Central memory CD4-positive, alpha-beta T cell (primary cell): ENCODE measurements around the gene NSMCE1.
"Not testable (repeated sequence)": the region's sequence is repeated elsewhere in the genome, so short reads cannot be mapped to it uniquely, and the experiment has no call there.

Experiments used
- DNase-seq: peaks from one replicate; pipeline ENCODE4 v3.0.0; 2022

Gene NSMCE1

GRCh38 chr16:27269300-27270150 is 953 bp upstream of the NSMCE1 start:
- no peak for DNase-seq

- DNase-seq = no peak
Observed at GRCh38 chr16:27267037-27267677, 1.4 kb downstream of the NSMCE1 start.

GRCh38 chr16:27265982-27266381 is 2.6 kb downstream of the NSMCE1 start:
- no peak for DNase-seq

- no peak for DNase-seq
Observed at GRCh38 chr16:27264151-27264550, 4.4 kb downstream of the NSMCE1 start.

- not testable (repeated sequence) for DNase-seq
Observed at GRCh38 chr16:27262904-27263423, 5.6 kb downstream of the NSMCE1 start.

- no peak for DNase-seq
Observed at GRCh38 chr16:27259710-27260109, 8.9 kb downstream of the NSMCE1 start.

- no peak for DNase-seq
Observed at GRCh38 chr16:27258241-27258734, 10.3 kb downstream of the NSMCE1 start.

- no peak for DNase-seq
Observed at GRCh38 chr16:27257271-27257670, 11.3 kb downstream of the NSMCE1 start.

- DNase-seq = no peak
Observed at GRCh38 chr16:27256861-27257260, 11.7 kb downstream of the NSMCE1 start.

GRCh38 chr16:27254262-27254811 is 14.2 kb downstream of the NSMCE1 start:
- DNase-seq = no peak

- DNase-seq = no peak
Observed at GRCh38 chr16:27253526-27253930, 15.0 kb downstream of the NSMCE1 start.

GRCh38 chr16:27252206-27252585 is 16.4 kb downstream of the NSMCE1 start:
- no peak for DNase-seq

GRCh38 chr16:27251541-27252205 is 16.9 kb downstream of the NSMCE1 start:
- no peak for DNase-seq

- not testable (repeated sequence) for DNase-seq
Observed at GRCh38 chr16:27248886-27249285, 19.7 kb downstream of the NSMCE1 start.

- no peak for DNase-seq
Observed at GRCh38 chr16:27248036-27248435, 20.5 kb downstream of the NSMCE1 start.

GRCh38 chr16:27247076-27247475 is 21.5 kb downstream of the NSMCE1 start:
- not testable (repeated sequence) for DNase-seq

GRCh38 chr16:27246439-27246838 is 22.1 kb downstream of the NSMCE1 start:
- DNase-seq = no peak

- no peak for DNase-seq
Observed at GRCh38 chr16:27245276-27246172, 23.0 kb downstream of the NSMCE1 start.

- no peak for DNase-seq
Observed at GRCh38 chr16:27244363-27244755, 24.2 kb downstream of the NSMCE1 start.

GRCh38 chr16:27243725-27244362 is 24.7 kb downstream of the NSMCE1 start:
- no peak for DNase-seq

- DNase-seq = no peak
Observed at GRCh38 chr16:27242868-27243590, 25.5 kb downstream of the NSMCE1 start.
